Colonic mucosa (tissue), 4 donors: ENCODE results near the gene TEX22. TPM values are rescaled to one million over a fixed set of nuclear protein-coding genes. Genes with fewer than 3 reads are reported as not detected.

Source experiments
- DNase-seq: peaks from one replicate; pipeline ENCODE4 v3.0.0-alpha.2; 2020
- H3K27ac ChIP-seq: fragments of 200-600 bp; one replicate; pipeline ENCODE4 v1.8.0; 2021
- H3K27me3 ChIP-seq: fragments of 200-600 bp; one replicate; pipeline ENCODE4 v1.8.0; 2021
- H3K36me3 ChIP-seq: fragments of 200-600 bp; one replicate; pipeline ENCODE4 v1.8.0; 2021
- H3K4me1 ChIP-seq: fragments of 200-600 bp; one replicate; pipeline ENCODE4 v1.8.0; 2021; ENCODE audit warnings: mild to moderate bottlenecking
- H3K4me3 ChIP-seq: fragments of 200-600 bp; one replicate; pipeline ENCODE4 v1.8.0; 2021
- H3K9ac ChIP-seq, 2 donors: one replicate each; pipeline ENCODE4 v1.7.0; 2013; ENCODE audit warnings: control low read depth in 2 of 2, low read depth in 2 of 2, low read length in 2 of 2
- H3K9me3 ChIP-seq: fragments of 200-600 bp; one replicate; pipeline ENCODE4 v1.8.0; 2021
- CTCF ChIP-seq: fragments of 200-600 bp; IDR thresholded peaks from one replicate; pipeline ENCODE4 v1.8.0; 2022; ENCODE audit warnings: antibody characterized with exemption, mild to moderate bottlenecking
- intact Hi-C: fragments of 100-400 bp; cut with DNase I; formaldehyde crosslinking; loops from one replicate; pipeline ENCODE4 v1.14.1; 2022
- total RNA-seq, 2 donors: library from RNA; stranded (reverse); fragmentation: NEBNext Ultra II Directional in 1 of 2; extraction: Animal tissue kit (Norgen Biotek cat#: 25700) in 1 of 2; gene quantifications; one replicate each; pipeline ENCODE4 v1.2.1, GENCODE V29; 2021
- donor health status: healthy.
- donor health status: DM: no; HTN: no; CAD: no.
- donor health status: DM: no; HTN: no; CAD: no.

The TEX22 gene
- total RNA-seq, 2 donors from 2014 or later, result 1.4 to 2.4 TPM

- Histone ChIP-seq H3K9me3 (no peaks in the 10 kb centered on the region), H3K4me3 (no peak overlapping the region), H3K4me1 (no peaks in the 10 kb centered on the region), H3K27me3 (no peaks in the 10 kb centered on the region), H3K27ac (no peak overlapping the region), H3K36me3 (no peaks in the 10 kb centered on the region), H3K9ac (no peak overlapping the region)
- intact Hi-C loops, result loop anchor here (10.0 kb wide), 1 partner anchor 83 kb away; the partner anchor contains the start of gene TMEM121
- TF ChIP-seq CTCF, result no peak
- no peak for DNase-seq
These were observed 43.8 kb downstream of the TEX22 start for GRCh38 chr14:105442125-105442524.

DNA sequence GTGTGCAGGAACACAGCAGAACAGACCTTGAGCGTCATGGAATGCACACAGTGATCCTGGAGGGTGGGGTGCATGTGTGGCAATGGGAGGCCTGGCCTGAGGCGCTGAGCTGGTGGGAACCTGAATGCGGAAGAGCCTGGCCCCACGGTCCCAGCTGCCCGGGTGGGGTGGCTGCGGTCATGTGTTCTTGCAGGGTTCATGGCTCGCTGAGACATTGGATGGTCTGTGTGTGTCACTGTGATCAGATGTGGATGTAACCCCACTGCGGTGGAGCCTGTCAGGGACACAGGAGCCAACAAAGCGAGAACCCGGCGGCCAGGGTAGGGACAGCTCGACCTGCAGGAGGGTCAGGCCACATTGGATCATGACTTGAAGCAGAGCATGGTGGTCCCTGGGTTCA is 44.5 kb downstream of the TEX22 start:
- H3K36me3 ChIP-seq, result no peaks in the 10 kb centered on the region
- TF ChIP-seq CTCF, result no peak
- no peak overlapping the region for H3K4me3 ChIP-seq
- DNase-seq, result no peak
- intact Hi-C loops, result loop anchor here (10.0 kb wide), 1 partner anchor 82 kb away; the partner anchor contains the start of gene TMEM121
- H3K27me3 ChIP-seq, result no peaks in the 10 kb centered on the region
- H3K27ac ChIP-seq, result no peak overlapping the region
- no peaks in the 10 kb centered on the region for H3K9me3 ChIP-seq
- H3K9ac ChIP-seq, result no peak overlapping the region
- H3K4me1 ChIP-seq, result no peaks in the 10 kb centered on the region

DNA sequence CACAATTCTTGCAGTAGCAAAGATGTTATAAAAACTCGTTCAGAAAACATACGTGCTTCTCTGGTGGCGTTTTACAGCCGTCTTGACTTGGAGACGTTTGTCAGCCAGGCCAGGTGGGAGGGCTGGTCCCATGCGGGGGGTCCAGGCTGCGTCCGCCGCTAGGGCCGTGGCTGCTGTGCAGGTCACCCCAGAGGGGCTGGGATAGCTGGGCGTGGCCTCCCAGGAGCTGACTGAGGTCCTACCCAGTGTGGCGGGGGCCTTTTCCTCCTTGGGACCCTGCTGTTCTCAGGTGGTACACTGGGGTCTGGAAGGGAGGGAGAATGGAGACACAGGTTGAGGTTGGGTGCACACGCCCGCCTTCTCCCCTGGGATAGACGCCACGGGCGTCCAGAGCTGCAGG is 46.5 kb downstream of the TEX22 start:
- no peak for TF ChIP-seq CTCF
- Histone ChIP-seq H3K9ac (no peak overlapping the region), H3K36me3 (no peaks in the 10 kb centered on the region), H3K9me3 (no peaks in the 10 kb centered on the region), H3K27ac (no peak overlapping the region), H3K4me3 (no peak overlapping the region), H3K27me3 (no peaks in the 10 kb centered on the region), H3K4me1 (no peaks in the 10 kb centered on the region)
- no peak for DNase-seq
- intact Hi-C loops, result loop anchor here (5.0 to 10.0 kb wide), 2 partner anchors 73 to 80 kb away; partner anchors contain the start of gene TMEM121

DNA sequence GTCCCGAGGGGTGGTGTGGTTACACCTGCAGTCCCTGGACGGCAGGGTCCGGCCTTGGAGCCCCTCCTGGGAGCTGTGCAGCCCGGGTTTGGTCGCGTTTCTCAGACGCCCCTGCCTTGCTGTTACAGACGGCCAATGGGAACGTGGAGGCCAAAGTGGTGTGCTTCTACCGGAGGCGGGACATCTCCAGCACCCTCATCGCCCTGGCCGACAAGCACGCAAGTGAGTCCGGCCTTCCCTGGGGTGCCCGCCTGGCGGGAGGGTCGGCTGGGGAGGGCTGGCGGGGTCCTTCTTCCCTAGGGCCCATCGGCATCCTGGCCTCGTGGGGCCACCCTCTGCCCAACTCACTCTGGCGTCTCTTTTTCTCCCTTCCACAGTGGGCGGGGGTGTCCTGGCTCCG is 47.0 kb downstream of the TEX22 start:
- no peak overlapping the region for H3K27ac ChIP-seq
- intact Hi-C loops, result loop anchor here (5.0 to 10.0 kb wide), 2 partner anchors 73 to 80 kb away; partner anchors contain the start of gene TMEM121
- no peak for DNase-seq
- no peaks in the 10 kb centered on the region for H3K4me1 ChIP-seq
- no peaks in the 10 kb centered on the region for H3K27me3 ChIP-seq
- no peaks in the 10 kb centered on the region for H3K9me3 ChIP-seq
- H3K36me3 ChIP-seq, result no peaks in the 10 kb centered on the region
- no peak overlapping the region for H3K9ac ChIP-seq
- no peak overlapping the region for H3K4me3 ChIP-seq
- TF ChIP-seq CTCF, result no peak

DNA sequence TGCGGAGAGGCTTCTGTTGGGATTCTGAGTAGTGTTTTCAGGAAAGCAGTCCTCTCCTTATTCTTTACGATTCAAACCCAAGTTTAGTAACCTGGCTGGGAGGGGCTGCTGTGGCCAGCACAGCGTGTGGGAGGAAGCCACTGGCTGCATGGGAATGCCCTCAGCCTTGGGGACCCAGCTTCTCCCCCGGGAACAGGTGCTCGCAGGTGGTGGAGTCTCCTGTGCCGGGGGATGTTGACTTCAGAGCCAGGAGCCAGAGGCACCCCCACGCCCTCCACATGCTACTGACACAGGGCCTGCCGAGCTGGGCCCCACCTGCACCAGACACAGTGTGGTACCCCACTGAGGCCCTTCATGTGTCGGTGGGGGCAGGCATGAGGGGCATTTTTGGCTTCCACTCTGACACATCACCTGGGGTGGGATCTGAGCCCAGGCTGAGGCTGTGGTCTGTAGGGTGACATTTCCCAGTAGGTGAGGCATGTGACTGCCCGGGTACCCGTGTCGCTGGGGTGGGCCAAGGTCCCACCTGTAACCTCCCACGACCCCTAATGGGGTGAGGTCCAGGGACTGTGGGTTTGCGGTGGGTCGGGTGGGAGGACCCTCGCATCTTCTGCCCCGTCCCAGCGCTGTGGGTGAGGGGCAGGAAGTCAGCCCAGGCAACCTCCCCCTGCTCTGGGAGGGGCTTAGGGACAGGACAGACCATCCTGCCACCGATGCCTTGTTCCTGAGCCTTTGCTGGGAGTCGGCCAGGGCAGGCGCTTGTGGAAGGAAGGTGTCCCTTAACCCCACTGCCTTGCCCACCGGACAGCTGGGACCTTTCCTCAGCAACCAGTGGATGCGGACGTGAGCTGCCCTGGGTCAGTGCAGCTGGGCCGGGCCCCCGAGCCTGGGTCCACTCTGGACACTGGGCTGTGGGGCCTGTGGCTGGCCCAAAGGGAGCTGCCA is 47.8 kb downstream of the TEX22 start:
- intact Hi-C loops, result loop anchor here (5.0 to 10.0 kb wide), 2 partner anchors 74 to 79 kb away; partner anchors contain the start of gene TMEM121

More for the DNA sequence above, 47.8 kb downstream of the TEX22 start:
- Histone ChIP-seq H3K9ac (no peak overlapping the region), H3K4me3 (no peak overlapping the region), H3K27ac (no peak overlapping the region), H3K36me3 (no peaks in the 10 kb centered on the region), H3K27me3 (no peaks in the 10 kb centered on the region), H3K4me1 (no peaks in the 10 kb centered on the region), H3K9me3 (no peaks in the 10 kb centered on the region)
- DNase-seq, result no peak
- no peak for TF ChIP-seq CTCF
